Osteocyte (in vitro differentiated cells): ENCODE measurements around the gene DROSHA. TPM values are rescaled to one million over a fixed set of nuclear protein-coding genes. Genes with fewer than 3 reads are reported as not detected.

Experiments
- DNase-seq: peaks from one replicate; pipeline ENCODE4 v3.0.0; 2021; ENCODE audit warnings: mixed read lengths; ENCODE audit not compliant: unreplicated experiment; ENCODE audit errors: extremely low spot score
- H3K27ac Mint-ChIP-seq: one replicate; pipeline ENCODE4 v1.8.0; 2021; ENCODE audit warnings: mild to moderate bottlenecking, mixed read lengths; ENCODE audit not compliant: unreplicated experiment
- H3K27me3 Mint-ChIP-seq: one replicate; pipeline ENCODE4 v1.8.0; 2021; ENCODE audit warnings: mixed read lengths; ENCODE audit not compliant: unreplicated experiment
- H3K36me3 Mint-ChIP-seq: one replicate; pipeline ENCODE4 v1.8.0; 2021; ENCODE audit warnings: mixed read lengths; ENCODE audit not compliant: unreplicated experiment
- H3K4me1 Mint-ChIP-seq: one replicate; pipeline ENCODE4 v1.8.0; 2021; ENCODE audit warnings: mixed read lengths; ENCODE audit not compliant: unreplicated experiment
- H3K4me3 Mint-ChIP-seq: one replicate; pipeline ENCODE4 v1.8.0; 2021; ENCODE audit warnings: mild to moderate bottlenecking, moderate library complexity, mixed read lengths; ENCODE audit not compliant: unreplicated experiment
- H3K9me3 Mint-ChIP-seq: one replicate; pipeline ENCODE4 v1.8.0; 2021; ENCODE audit warnings: mixed read lengths; ENCODE audit not compliant: unreplicated experiment
- total RNA-seq: library from RNA; stranded (reverse); gene quantifications from 2 replicates; pipeline ENCODE4 v1.2.1, GENCODE V29; 2021
- TF ChIP-seq, protein P1 (sequence below): fragments of 200-600 bp; sonication (generic); IDR thresholded peaks from 2 replicates; pipeline ENCODE4 v1.5.0; 2021; ENCODE audit warnings: antibody characterized with exemption, mild to moderate bottlenecking, moderate library complexity

Gene DROSHA
- total RNA-seq, 1 donor from 2014 or later, result 70.9 TPM

DNA sequence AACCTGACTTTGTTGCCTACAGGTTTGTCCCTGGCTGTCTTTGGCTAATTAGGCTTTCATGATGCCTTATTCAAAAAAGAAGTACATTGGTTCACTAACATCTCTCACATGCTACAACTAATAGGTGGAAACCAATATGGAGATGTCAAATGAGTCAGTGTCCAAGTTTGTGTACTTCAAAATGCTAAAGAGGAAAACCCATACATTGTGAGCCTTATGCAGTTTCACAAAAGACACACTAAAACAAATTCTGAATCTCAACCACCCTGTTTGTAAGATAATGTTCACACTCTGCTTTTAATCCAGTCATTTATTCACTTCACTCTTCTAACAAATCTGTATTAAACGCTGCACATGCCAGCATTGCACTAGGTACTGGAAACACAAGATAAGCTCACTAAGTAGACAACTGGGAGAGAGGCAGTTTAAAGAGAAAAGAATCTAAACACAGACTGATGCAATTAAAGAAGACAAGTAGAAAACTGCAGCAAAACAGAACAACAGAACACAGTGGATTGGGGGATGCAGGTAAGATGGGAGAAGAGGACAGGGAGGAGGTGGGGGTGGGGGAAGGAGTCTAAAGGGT, 104.1 kb downstream of the DROSHA start:
- DNase-seq, result no peak
- Mint-ChIP-seq H3K9me3 (no peaks in the 10 kb centered on the region), H3K4me3 (no peak overlapping the region), H3K36me3 (peaks cover 46% of the 10 kb centered on the region), H3K27me3 (no peaks in the 10 kb centered on the region), H3K27ac (no peak overlapping the region), H3K4me1 (no peaks in the 10 kb centered on the region)
- TF ChIP-seq, protein P1, sequence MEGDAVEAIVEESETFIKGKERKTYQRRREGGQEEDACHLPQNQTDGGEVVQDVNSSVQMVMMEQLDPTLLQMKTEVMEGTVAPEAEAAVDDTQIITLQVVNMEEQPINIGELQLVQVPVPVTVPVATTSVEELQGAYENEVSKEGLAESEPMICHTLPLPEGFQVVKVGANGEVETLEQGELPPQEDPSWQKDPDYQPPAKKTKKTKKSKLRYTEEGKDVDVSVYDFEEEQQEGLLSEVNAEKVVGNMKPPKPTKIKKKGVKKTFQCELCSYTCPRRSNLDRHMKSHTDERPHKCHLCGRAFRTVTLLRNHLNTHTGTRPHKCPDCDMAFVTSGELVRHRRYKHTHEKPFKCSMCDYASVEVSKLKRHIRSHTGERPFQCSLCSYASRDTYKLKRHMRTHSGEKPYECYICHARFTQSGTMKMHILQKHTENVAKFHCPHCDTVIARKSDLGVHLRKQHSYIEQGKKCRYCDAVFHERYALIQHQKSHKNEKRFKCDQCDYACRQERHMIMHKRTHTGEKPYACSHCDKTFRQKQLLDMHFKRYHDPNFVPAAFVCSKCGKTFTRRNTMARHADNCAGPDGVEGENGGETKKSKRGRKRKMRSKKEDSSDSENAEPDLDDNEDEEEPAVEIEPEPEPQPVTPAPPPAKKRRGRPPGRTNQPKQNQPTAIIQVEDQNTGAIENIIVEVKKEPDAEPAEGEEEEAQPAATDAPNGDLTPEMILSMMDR, result no peak

DNA sequence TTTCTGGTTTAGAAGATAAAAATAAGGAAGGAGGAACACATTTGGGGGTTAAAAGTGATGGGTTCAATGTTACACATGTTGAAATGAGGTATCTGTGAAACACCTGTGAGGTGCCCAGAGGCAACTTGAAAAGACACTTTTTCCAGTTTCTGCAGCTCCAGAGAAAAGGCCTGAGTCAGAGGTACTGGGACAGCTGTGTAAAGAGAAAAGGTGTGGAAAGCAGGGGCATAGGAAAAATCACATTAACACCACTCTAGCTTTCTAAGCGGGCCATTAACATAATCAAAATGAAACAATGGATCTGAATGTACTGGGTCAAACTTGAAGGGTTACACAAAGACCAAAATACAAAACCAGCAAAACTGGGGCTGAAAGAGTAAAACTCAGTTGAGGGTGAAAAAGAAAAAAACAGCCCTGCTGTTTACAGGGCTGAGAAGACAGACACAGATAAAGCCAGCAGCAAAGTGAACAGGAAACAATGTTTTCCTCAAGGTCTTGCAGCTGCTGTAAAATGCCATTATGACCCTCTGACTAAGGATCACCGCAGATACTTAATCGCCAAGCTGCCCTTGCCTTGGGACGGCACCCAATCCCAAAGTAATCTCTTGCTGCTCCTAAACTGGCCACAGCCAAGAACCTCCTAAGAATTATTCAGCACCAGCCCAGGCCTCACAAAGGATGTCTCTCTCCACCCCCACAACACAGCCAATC, 104.7 kb downstream of the DROSHA start:
- no peaks in the 10 kb centered on the region for H3K9me3 Mint-ChIP-seq
- H3K27ac Mint-ChIP-seq, result no peak overlapping the region
- no peaks in the 10 kb centered on the region for H3K4me1 Mint-ChIP-seq
- H3K36me3 Mint-ChIP-seq, result peaks cover 51% of the 10 kb centered on the region
- no peak for DNase-seq
- H3K4me3 Mint-ChIP-seq, result no peak overlapping the region
- no peaks in the 10 kb centered on the region for H3K27me3 Mint-ChIP-seq
- TF ChIP-seq, protein P1, result no peak

DNA sequence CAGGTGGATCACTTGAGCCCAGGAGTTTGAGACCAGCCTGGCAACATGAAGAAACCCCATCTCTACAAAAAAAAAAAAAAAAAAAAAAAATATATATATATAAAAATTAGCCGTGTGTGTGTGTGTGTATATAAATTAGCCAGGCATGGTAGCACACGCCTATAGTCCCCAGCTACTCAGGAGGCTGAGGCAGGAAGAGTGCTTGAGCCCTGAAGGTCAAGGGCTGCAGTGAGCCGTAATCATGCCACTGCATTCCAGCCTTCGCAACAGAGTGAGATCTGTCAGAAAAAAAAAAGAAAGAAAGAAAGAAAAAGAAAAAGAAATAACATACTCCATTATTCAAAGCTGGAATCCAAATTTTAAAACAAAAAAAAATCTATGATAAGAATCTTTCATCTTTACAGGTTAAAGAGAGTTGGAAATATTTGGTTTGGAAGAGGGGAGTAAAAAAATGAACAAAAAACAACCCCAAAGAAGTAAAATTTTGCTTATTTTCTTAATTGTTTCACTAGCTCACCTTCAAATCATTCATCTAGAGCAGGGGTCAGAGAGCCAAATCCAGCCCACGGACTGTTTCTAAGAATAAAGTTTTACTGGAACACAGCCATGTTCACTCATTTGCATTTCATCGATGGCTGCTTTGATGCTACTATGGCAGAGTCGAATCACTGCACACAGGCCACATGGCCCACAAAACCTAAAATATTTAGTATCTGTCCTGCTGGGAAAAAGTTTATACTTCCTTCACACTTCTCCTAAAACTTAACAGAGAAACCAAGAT, 109.9 kb downstream of the DROSHA start:
- Mint-ChIP-seq H3K27me3 (no peaks in the 10 kb centered on the region), H3K9me3 (no peaks in the 10 kb centered on the region), H3K4me3 (no peak overlapping the region), H3K36me3 (peaks cover 43% of the 10 kb centered on the region), H3K4me1 (peaks cover 2% of the 10 kb centered on the region), H3K27ac (no peak overlapping the region)
- TF ChIP-seq, protein P1, result no peak
- DNase-seq, result no peak

DNA sequence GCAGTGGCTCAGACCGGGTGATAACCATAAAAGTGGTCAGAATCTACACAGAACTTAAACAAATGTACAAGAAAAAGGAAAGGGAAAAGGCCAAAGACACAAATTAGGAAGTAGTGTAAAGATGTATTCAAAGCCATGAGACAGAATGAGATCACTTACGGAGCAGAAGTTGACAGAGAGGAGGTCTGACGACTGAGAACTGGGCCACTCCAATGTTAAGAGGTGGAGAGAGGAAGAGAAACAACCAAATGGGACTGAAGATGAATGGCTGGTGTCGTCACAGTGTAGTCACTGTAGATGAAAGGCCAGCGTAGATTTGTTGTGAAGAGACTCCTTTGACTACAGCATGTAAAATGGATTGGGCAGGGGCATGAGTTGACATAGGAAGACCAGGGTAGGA, 114.4 kb downstream of the DROSHA start:
- no peaks in the 10 kb centered on the region for H3K9me3 Mint-ChIP-seq
- H3K4me3 Mint-ChIP-seq, result no peak overlapping the region
- H3K36me3 Mint-ChIP-seq, result peaks cover 23% of the 10 kb centered on the region
- peaks cover 13% of the 10 kb centered on the region for H3K4me1 Mint-ChIP-seq
- H3K27ac Mint-ChIP-seq, result no peak overlapping the region
- no peaks in the 10 kb centered on the region for H3K27me3 Mint-ChIP-seq
- TF ChIP-seq, protein P1, result no peak
- DNase-seq, result no peak

DNA sequence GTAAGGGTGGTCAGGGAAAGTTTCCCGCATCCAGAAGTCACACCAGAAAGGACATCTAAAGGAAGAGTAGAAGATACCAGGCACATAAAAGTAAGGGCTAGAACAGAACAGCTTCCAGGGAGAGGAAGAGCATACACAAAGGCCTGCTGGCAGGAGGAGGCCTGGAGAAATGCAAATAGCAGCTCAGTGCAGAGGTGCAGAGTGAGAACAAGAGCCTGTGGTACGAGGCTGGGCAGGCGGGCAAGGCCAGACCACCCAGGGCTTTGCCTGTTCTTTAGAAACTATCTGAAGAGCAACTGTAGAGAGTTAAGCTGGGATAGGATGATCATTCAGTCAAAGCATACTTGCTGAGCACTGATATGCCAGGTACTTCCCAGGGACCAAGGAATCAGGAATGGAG, 115.3 kb downstream of the DROSHA start:
- TF ChIP-seq, protein P1, result no peak
- Mint-ChIP-seq H3K4me3 (no peak overlapping the region), H3K27me3 (no peaks in the 10 kb centered on the region), H3K27ac (no peak overlapping the region), H3K36me3 (peaks cover 16% of the 10 kb centered on the region), H3K9me3 (no peaks in the 10 kb centered on the region), H3K4me1 (peaks cover 23% of the 10 kb centered on the region)
- DNase-seq, result no peak
